ENCODE measurements around the gene LIX1L.
"Not testable (repeated sequence)": the region's sequence is repeated elsewhere in the genome, so short reads cannot be mapped to it uniquely, and the experiment has no call there.

The LIX1L gene

GRCh38 chr1:145942871-145943270, 14.9 kb downstream of the LIX1L start:
- TF ChIP-seq CTCF (IDR thresholded peaks at IDR 0.05; ENCODE audit: extremely low read depth, missing control alignments), result no peak
- no peak for DNase-seq (ENCODE audit: low spot score)

- TF ChIP-seq CTCF (IDR thresholded peaks at IDR 0.05; ENCODE audit: extremely low read depth, missing control alignments), result no peak
- no peak for DNase-seq (ENCODE audit: low spot score)
Observed at GRCh38 chr1:145942405-145942804, 15.4 kb downstream of the LIX1L start.

GRCh38 chr1:145937436-145937835, 20.4 kb downstream of the LIX1L start:
- no peak for TF ChIP-seq CTCF (IDR thresholded peaks at IDR 0.05; ENCODE audit: extremely low read depth, missing control alignments)
- no peak for DNase-seq (ENCODE audit: low spot score)

GRCh38 chr1:145936247-145936646, 21.6 kb downstream of the LIX1L start:
- DNase-seq (ENCODE audit: low spot score), result no peak
- no peak for TF ChIP-seq CTCF (IDR thresholded peaks at IDR 0.05; ENCODE audit: extremely low read depth, missing control alignments)

- DNase-seq (ENCODE audit: low spot score), result no peak
- no peak for TF ChIP-seq CTCF (IDR thresholded peaks at IDR 0.05; ENCODE audit: extremely low read depth, missing control alignments)
Observed at GRCh38 chr1:145935708-145936107, 22.1 kb downstream of the LIX1L start.

GRCh38 chr1:145932522-145933009, 25.3 kb downstream of the LIX1L start:
- not testable (repeated sequence) for DNase-seq (ENCODE audit: low spot score)

GRCh38 chr1:145927916-145928643, 29.7 kb downstream of the LIX1L start:
- no peak for TF ChIP-seq CTCF (IDR thresholded peaks at IDR 0.05; ENCODE audit: extremely low read depth, missing control alignments)
- DNase-seq (ENCODE audit: low spot score), result no peak

Data from GM20000 (cell line).